ENCODE data around the gene NLGN3.

DNA sequence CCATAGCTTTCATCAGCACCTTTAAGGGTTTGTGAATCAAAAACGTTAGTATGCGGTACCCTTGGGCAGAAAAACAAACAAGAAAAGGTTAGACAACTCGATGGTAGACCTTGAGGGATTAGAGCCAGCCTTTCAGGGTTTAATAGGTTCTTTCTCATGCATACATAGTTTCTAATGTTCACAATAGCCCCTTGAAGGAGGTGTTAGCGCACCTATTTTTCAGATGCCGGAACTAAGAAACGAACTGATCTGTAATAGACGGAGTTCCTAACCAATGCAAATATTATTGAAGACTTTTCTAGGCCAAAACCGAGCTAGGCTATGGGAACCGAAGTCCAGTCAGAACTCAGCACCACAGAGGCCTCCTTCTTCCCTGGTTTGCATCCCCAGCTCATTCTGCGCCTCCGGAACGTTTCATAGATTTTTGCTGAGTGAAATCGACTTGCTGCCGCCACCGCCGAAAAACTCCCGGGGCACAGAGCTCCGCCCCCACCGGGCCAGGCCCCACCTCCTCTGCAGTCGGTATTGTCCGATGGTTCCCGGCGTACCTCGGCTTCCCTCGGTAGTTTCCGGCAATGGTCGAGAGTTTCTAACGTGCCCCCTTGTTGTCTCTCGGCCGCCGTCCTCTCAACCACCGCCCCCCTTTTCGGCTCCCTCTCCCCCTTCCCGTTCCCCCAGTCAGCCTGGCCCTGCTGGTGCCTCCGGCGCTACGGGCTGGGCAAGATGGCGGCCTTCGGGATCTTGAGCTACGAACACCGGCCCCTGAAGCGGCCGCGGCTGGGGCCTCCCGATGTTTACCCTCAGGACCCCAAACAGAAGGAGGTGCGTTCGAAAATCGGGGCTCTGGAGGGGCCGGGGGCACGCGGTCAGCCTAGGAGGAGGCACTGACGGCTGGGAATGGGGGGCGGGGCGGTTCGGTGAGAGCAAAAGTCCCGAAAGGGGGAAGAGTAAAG is 26.3 kb upstream of the NLGN3 start, which contains the start of gene MED12:
- no peak for TF ChIP-seq POLR2A (IDR thresholded peaks at IDR 0.05)
- TF ChIP-seq, protein P1, sequence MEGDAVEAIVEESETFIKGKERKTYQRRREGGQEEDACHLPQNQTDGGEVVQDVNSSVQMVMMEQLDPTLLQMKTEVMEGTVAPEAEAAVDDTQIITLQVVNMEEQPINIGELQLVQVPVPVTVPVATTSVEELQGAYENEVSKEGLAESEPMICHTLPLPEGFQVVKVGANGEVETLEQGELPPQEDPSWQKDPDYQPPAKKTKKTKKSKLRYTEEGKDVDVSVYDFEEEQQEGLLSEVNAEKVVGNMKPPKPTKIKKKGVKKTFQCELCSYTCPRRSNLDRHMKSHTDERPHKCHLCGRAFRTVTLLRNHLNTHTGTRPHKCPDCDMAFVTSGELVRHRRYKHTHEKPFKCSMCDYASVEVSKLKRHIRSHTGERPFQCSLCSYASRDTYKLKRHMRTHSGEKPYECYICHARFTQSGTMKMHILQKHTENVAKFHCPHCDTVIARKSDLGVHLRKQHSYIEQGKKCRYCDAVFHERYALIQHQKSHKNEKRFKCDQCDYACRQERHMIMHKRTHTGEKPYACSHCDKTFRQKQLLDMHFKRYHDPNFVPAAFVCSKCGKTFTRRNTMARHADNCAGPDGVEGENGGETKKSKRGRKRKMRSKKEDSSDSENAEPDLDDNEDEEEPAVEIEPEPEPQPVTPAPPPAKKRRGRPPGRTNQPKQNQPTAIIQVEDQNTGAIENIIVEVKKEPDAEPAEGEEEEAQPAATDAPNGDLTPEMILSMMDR (IDR thresholded peaks at IDR 0.05): no peak
- TF ChIP-seq EP300 (IDR thresholded peaks at IDR 0.05): no peak
